NCI-H2227 (cell line): ENCODE data around the gene CDKN2C.
"Not testable (repeated sequence)": the region's sequence is repeated elsewhere in the genome, so short reads cannot be mapped to it uniquely, and the experiment has no call there.

Experiments used
- DNase-seq: peaks from one replicate; lab custom pipeline; 2025; ENCODE audit not compliant: unreplicated experiment; lab: John Stamatoyannopoulos, UW

CDKN2C gene

GRCh38 chr1:50978852-50979781, 9.1 kb downstream of the CDKN2C start:
- peak; percentile 54 for DNase-seq

- DNase-seq = no peak
These were observed 9.9 kb downstream of the CDKN2C start for GRCh38 chr1:50979937-50980336.

DNA sequence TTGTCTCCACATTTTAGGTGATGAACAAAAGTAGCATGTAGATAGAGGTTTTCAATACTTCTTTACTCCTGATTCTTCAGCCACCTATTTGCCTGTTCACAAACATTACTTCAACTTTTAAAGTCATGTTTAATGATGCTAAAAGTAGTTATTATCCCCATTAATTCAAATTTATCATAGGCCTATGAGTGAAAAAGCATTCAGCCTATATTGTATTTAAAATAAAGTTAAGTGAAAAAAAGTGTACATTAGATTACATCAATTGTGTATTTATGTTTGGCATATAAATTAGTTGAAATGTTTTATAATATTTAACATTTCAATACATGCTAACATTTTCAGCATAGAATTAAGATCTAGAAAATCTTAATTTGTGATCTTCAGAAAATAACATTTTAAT, 10.5 kb downstream of the CDKN2C start:
- DNase-seq = no peak

DNA sequence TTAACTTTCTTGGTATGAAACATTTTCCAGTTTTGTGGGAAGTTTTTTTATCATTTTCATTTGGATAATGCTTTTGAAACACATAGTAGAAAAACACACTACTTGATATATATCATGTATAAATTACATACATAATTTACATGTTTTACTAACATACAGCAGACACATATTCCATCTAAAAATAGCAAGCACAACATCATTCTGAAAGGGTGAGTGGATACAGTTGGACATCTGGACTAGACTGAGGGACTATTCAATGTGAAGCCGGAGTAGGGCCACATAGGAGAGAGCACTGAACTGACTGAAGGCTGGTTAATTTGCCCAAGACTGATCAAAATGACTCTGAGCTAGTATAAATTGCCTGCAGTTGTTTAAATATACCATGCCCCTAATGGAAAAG, 11.7 kb downstream of the CDKN2C start:
- DNase-seq = no peak

DNA sequence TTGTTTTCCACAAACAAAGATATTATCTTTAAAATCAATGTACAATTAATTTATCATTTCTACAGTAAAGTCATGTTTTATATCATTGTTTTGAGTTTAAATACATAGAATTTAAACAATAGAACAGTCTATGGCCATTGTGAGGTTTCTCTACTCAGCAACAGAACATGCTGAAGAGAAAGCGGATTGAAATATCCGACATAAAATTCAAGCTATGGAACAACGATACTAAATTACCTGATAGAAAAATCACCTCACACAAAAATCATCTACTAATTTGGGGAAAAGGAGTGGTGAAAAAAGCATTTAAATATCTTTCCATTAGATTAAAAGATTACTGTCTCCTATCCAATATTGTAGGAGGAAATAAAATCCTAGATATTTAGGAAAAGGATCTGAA, 12.6 kb downstream of the CDKN2C start:
- DNase-seq = no peak

- no peak for DNase-seq
These were observed 13.3 kb downstream of the CDKN2C start for GRCh38 chr1:50983219-50983802.

DNA sequence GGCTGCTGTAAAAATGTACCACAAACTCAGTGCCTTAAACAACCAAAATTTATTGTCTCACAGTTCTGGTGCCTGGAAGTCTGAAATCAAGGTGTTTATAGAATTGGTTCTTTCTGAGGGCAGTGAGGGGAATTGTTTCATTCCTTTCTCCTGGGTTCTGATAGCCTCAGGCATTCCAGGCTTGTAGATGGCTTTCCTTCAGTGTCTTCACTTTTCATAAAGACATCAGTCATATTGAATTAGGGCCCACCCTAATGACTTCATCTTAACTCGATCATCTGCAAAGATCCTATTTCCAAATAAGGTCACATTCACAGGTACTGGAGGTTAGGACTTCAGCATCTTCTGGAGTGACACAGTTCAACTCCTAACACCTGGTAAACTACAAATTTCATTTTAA, 15.0 kb downstream of the CDKN2C start:
- DNase-seq = no peak

- no peak for DNase-seq
These were observed 16.6 kb downstream of the CDKN2C start for GRCh38 chr1:50986653-50987052.

DNA sequence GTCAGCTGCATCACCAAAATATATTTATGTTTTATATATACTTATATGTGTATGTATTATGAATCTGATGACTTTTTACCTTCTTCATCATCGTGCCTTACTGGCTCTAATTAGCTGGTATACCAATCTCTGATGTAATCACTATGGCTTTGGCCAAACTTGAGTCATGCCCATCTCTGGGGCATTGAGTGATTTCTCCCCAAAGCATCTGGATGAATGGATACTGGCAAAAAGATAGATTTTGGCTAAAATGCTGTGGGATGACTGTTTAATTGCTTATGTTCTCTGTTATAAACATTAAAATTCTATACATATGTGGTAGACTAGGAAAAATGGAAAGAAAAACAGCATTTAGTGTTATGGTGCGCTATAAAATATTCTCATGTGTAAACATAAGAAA, 19.6 kb downstream of the CDKN2C start:
- no peak for DNase-seq

GRCh38 chr1:50992532-50993318, 22.7 kb downstream of the CDKN2C start:
- DNase-seq = no peak

DNA sequence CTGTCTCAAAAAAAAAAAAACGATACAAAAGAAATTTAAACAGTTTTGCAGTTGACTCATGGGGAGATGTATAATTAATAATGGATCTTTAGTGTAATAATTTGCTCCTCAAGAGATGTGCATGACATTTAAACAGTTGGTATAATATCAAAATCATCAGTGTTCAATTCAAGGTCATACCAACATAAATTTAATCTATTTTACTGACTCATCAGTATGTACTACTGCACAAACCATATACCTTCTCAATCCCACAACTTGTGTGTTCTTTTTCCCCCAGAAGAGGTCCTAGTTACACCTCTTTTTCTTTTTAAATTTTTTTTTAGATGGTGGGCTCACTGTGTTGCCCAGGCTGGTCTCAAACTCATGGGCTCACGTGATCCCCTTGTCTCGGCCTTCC, 23.6 kb downstream of the CDKN2C start:
- DNase-seq = no peak

- no peak for DNase-seq
These were observed 25.0 kb downstream of the CDKN2C start for GRCh38 chr1:50994997-50995396.

DNA sequence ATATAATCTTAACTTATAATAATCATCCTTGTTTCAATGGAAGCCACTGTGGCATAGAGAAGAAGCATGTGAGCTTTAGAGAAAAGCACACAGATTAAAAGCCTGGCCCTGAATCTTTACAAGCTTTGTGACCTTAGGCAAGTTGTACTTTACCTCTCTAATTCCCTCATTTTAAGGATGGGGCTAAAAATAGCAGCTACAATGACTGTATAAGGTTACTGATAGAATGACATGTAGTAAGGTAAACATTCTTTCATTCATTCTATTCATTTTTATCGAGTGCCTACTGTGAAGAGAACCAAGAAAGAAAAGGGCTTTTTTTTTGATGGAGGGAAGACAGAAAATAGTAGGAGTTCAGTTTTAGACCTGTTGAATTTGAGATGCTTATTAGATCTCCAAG, 25.6 kb downstream of the CDKN2C start:
- no peak for DNase-seq

DNA sequence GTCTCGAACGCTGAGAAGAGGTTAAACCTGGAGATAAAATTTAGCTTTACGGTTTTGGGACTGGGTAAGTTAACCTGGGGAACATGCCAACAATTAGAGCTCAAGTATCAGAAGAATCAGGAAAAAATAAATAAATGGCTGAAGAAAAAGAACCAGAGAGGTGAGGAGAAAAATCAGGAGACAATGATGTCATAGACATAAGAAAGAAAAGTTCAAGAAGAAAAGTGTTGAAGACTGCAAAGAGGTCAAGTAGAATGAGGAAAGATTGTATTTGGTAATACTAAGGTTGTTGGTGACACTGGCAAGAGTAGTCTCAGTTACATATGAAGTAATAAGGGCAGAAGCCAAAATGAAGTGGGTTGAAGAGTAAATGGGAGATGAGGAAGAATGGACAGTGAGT, 26.0 kb downstream of the CDKN2C start:
- DNase-seq = no peak

DNA sequence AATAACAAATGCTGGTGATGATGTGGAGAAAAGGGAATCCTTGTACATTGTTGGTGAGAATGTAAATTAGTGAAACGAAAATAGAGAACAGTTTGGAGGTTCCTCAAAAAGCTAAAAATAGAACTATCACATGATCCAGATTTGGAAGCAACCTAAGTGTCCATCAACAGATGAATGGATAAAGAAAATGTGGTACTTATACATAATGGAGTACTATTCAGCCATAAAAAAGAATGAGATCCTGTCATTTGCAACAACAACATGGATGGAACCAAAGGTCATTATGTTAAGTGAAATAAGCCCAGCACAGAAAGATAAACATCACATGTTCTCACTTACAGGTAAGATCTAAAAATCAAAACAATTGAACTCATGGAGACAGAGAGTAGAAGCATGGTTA, 29.3 kb downstream of the CDKN2C start:
- DNase-seq = not testable (repeated sequence)

DNA sequence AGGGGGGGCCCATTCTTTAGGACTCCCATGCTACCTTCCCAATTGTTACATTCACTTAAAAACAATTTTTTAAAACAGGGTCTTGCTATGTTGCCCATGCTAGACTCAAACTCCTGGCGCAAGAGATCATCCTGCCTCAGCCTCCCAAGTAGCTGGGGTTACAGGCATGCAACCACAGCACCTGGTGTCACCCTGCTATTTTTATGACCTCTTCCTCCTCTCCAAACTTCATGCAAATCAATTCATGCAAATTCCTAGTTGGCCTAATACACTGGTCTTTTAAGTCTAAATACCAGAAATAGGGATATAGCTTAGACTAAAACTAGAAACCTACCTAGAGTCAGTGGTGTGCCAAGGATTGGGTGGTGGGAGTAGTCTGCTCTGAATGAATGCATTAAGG, 30.1 kb downstream of the CDKN2C start:
- no peak for DNase-seq

GRCh38 chr1:51000651-51001050, 30.6 kb downstream of the CDKN2C start:
- no peak for DNase-seq

DNA sequence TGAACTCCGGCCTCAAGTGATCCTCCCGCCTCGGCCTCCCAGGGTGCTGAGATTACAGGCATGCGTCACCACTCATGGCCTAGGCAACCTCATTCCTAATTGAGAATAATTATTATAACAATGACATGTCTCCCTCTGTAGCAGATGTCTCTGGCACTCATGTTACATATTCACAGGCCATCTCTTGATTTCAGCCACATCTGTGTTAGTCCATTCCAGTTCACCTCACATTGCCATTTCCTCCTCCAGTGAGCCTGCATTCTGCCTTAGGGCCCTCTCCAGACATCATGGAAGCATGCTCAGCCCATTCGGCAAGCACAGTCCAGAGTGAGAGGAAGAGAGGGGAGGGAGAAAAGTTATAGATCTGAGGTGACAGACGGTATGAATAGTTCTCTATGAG, 32.5 kb downstream of the CDKN2C start:
- DNase-seq = no peak

GRCh38 chr1:51005549-51005948, 35.5 kb downstream of the CDKN2C start:
- DNase-seq = not testable (repeated sequence)

GRCh38 chr1:51009381-51009780, 39.3 kb downstream of the CDKN2C start:
- DNase-seq = no peak

DNA sequence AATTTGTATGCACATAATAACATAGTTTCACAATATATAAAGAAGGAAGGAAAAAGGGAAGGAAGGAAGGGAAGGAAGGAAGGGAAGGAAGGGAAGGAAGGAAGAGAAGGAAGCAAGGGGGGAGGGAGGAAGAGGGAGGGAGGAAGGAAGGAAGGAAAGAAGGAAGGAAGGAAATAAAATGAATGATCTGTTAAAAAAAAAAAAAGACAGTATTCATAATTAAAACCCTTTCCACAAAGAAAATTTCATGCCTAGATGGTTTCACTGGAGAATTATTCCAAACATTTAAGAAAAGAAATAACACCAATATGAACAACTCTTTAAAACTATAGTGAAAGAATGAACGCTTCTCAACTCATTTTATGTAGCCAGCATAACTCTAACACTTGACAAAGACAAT, 44.8 kb downstream of the CDKN2C start:
- no peak for DNase-seq

GRCh38 chr1:51019811-51020210, 49.8 kb downstream of the CDKN2C start:
- no peak for DNase-seq
